ENCODE results near the gene PSORS1C1.

The PSORS1C1 gene

GRCh38 chr6:31128093-31128676 is 13.6 kb downstream of the PSORS1C1 start:
- no peak for FAIRE-seq

GRCh38 chr6:31129130-31129529 is 14.5 kb downstream of the PSORS1C1 start:
- no peak for FAIRE-seq

GRCh38 chr6:31130751-31131150 is 16.2 kb downstream of the PSORS1C1 start:
- FAIRE-seq, result no peak

GRCh38 chr6:31131595-31131994 is 17.0 kb downstream of the PSORS1C1 start:
- no peak for FAIRE-seq

GRCh38 chr6:31132806-31133205 is 18.2 kb downstream of the PSORS1C1 start:
- FAIRE-seq, result no peak

GRCh38 chr6:31135710-31136109 is 21.1 kb downstream of the PSORS1C1 start:
- FAIRE-seq, result no peak

GRCh38 chr6:31138982-31139381 is 24.4 kb downstream of the PSORS1C1 start, which contains the start of gene PSORS1C2:
Gene PSORS1C2 (minus strand): TSS chr6:31139066. CDS start chr6:31139026, 40 bp downstream.
- FAIRE-seq, result no peak

- FAIRE-seq, result no peak
Observed at GRCh38 chr6:31139599-31139998, 25.0 kb downstream of the PSORS1C1 start.

GRCh38 chr6:31140643-31141042 is 26.0 kb downstream of the PSORS1C1 start:
- FAIRE-seq, result no peak

- no peak for FAIRE-seq
Observed at GRCh38 chr6:31142361-31142761, 27.8 kb downstream of the PSORS1C1 start.

- FAIRE-seq, result no peak
Observed at GRCh38 chr6:31143148-31143547, 28.5 kb downstream of the PSORS1C1 start.

GRCh38 chr6:31144296-31144969 is 29.8 kb downstream of the PSORS1C1 start:
- no peak for FAIRE-seq

GRCh38 chr6:31144970-31145340 is 30.4 kb downstream of the PSORS1C1 start:
- FAIRE-seq, result no peak

GRCh38 chr6:31145386-31145785 is 30.8 kb downstream of the PSORS1C1 start:
- FAIRE-seq, result no peak

GRCh38 chr6:31149827-31150447 is 35.3 kb downstream of the PSORS1C1 start:
- FAIRE-seq, result no peak

- no peak for FAIRE-seq
Observed at GRCh38 chr6:31152781-31153180, 38.2 kb downstream of the PSORS1C1 start.

GRCh38 chr6:31154436-31154835 is 39.8 kb downstream of the PSORS1C1 start:
- no peak for FAIRE-seq

- FAIRE-seq, result no peak
Observed at GRCh38 chr6:31156641-31157040, 42.0 kb downstream of the PSORS1C1 start.

GRCh38 chr6:31157513-31158139 is 43.0 kb downstream of the PSORS1C1 start, which contains the start of gene CCHCR1:
Gene CCHCR1 (minus strand): TSS chr6:31157802. CDS start chr6:31157600, 202 bp downstream.
- no peak for FAIRE-seq

- peak; percentile 5 for FAIRE-seq
Observed at GRCh38 chr6:31158140-31158862, 43.7 kb downstream of the PSORS1C1 start, which contains the start of gene TCF19. Gene TCF19 (plus strand): TSS chr6:31158589. CDS start chr6:31159470, 881 bp downstream.

GRCh38 chr6:31158863-31159855 is 44.6 kb downstream of the PSORS1C1 start:
- FAIRE-seq, result no peak
